ENCODE measurements around the gene CCDC85C. TPM values are rescaled to one million over a fixed set of nuclear protein-coding genes. Genes with fewer than 3 reads are reported as not detected.

The CCDC85C gene
- total and polyA plus RNA-seq, 2 of the 4 experiments (the other 2 are of a cell fraction), result 16.0 to 19.0 TPM

GRCh38 chr14:99522934-99523703 lies 80.9 kb downstream of the CCDC85C start:
- Histone ChIP-seq H2AK9ac (replicated peaks; ENCODE audit: low read depth, low read length, poor library complexity) (peak overlapping the region; percentile 97), H3K79me1 (ENCODE audit: low read depth in 1 of 2, low read length in 2 of 2) (peaks cover 21 to 80% of the 10 kb centered on the region in 2 experiments), H4K8ac (ENCODE audit: low read depth in 2 of 2, low read length in 2 of 2) (peak overlapping the region; percentile 63 to 89), H3K27ac (ENCODE audit: insufficient read depth, low read length) (peak overlapping the region; percentile 76), H3K9me3 (ENCODE audit: control insufficient read depth, insufficient read depth, low read length) (no peaks in the 10 kb centered on the region), H3K9ac (ENCODE audit: low read depth, low read length) (peak overlapping the region; percentile 15), H3K27me3 (ENCODE audit: control insufficient read depth, insufficient read depth, low read length) (no peaks in the 10 kb centered on the region), H3K18ac (ENCODE audit: low read depth, low read length) (peak overlapping the region; percentile 74), H3K36me3 (ENCODE audit: control insufficient read depth, insufficient read depth, low read length) (no peaks in the 10 kb centered on the region; the same call in 1 of the 2 replicates), H2BK120ac (ENCODE audit: low read depth, low read length) (peak overlapping the region; percentile 85), H2BK15ac (ENCODE audit: low read depth, low read length) (0 out of 3 replicates have a peak overlapping the region, but pooled peaks have one; percentile 38), H3K4me3 (ENCODE audit: insufficient read depth, low read depth, low read length) (no peak overlapping the region), H3K4me1 (ENCODE audit: control insufficient read depth, insufficient read depth, low read length) (peaks cover 34% of the 10 kb centered on the region), H3K4me2 (ENCODE audit: low read depth, low read length) (peak overlapping the region; percentile 53), H3K9me1 (ENCODE audit: insufficient read depth, low read length) (peaks cover 10% of the 10 kb centered on the region), H3K23ac (ENCODE audit: low read depth, low read length) (peak overlapping the region; percentile 63; the same call in 1 of the 2 replicates), H3K14ac (replicated peaks; ENCODE audit: low read depth, low read length) (peak overlapping the region; percentile 88), H4K20me1 (ENCODE audit: insufficient read depth, low read length) (peaks cover 28% of the 10 kb centered on the region), H2BK20ac (ENCODE audit: low read depth, low read length) (peak overlapping the region; percentile 58), H3K56ac (ENCODE audit: extremely low read depth, insufficient read depth, low read length) (peak overlapping the region; percentile 39; the same call in 1 of the 2 replicates), H2BK5ac (ENCODE audit: low read depth, low read length, poor library complexity, severe bottlenecking) (peak overlapping the region; percentile 80), H2AK5ac (ENCODE audit: low read depth, low read length) (peak overlapping the region; percentile 88), H2AFZ (replicated peaks; ENCODE audit: low read length, poor library complexity) (peak overlapping the region; percentile 88), H3K4ac (ENCODE audit: low read depth, low read length) (peak overlapping the region; percentile 89), H4K5ac (ENCODE audit: low read depth, low read length) (peak overlapping the region; percentile 14), H4K91ac (ENCODE audit: insufficient read depth, low read depth, low read length) (peak overlapping the region; percentile 91)
- ChIA-PET POLR2A (ENCODE audit: unreplicated experiment) (no interaction called here), CTCF (interaction anchor here (0.9 to 1.1 kb wide), 5 partner anchors 13 to 105 kb away, joined by 3 to 6 read pairs (median 3); no protein-coding TSS in a partner anchor)
- dilution Hi-C loops (cut with HindIII; ENCODE audit: low sequenced_read_pairs, unreplicated experiment), result no loop called here
- in situ Hi-C loops (cut with MboI; ENCODE audit: low sequenced_read_pairs), result loop anchor here (5.0 to 10.0 kb wide), 2 partner anchors 99 to 382 kb away; no protein-coding TSS in a partner anchor
- WGBS, 2 experiments (ENCODE audit: extremely low coverage in 2 of 2, insufficient read length in 1 of 2), result 0% methylated on average over 1 of the region's 14 CpGs; no CpG with 5 or more reads in 1 of the 2 experiments
- BruUV-seq (replicated peaks), result no TSS peak
- intact Hi-C loops (cut with micrococcal nuclease), result loop anchor here (1.0 to 5.0 kb wide), 2 partner anchors 81 to 159 kb away; partner anchors contain the start of genes CCDC85C and CYP46A1
- DNase-seq (peak; percentile 23), ATAC-seq (ENCODE audit: low read depth) (peak; percentile 47)
- no peak for TF ChIP-seq SMC3 (IDR thresholded peaks at IDR 0.05; ENCODE audit: low read depth, low read length)
- TF ChIP-seq CEBPB (IDR thresholded peaks at IDR 0.05; ENCODE audit: low read depth, low read length), result no peak
- no peak for TF ChIP-seq CTCF (conservative IDR thresholded peaks at IDR 0.05; ENCODE audit: low read depth, low read length)
- TF ChIP-seq MAZ (IDR thresholded peaks at IDR 0.05; ENCODE audit: borderline replicate concordance, low read depth, low read length), result no peak
- no peak for TF ChIP-seq RAD21 (IDR thresholded peaks at IDR 0.05; ENCODE audit: low read length)
- TF ChIP-seq MXI1 (IDR thresholded peaks at IDR 0.05; ENCODE audit: borderline replicate concordance, low read depth, low read length), result no peak
- no peak for TF ChIP-seq NFE2L2 (IDR thresholded peaks at IDR 0.05; ENCODE audit: low read depth, low read length)
- no peak for TF ChIP-seq RFX5 (IDR thresholded peaks at IDR 0.05; ENCODE audit: low read depth, low read length)
- no peak for TF ChIP-seq BHLHE40 (IDR thresholded peaks at IDR 0.05; ENCODE audit: low read depth, low read length)
- TF ChIP-seq ELK1 (IDR thresholded peaks at IDR 0.05; ENCODE audit: borderline replicate concordance, low read depth, low read length), result no peak
- TF ChIP-seq FOS (IDR thresholded peaks at IDR 0.05; ENCODE audit: low read depth, low read length), result no peak
- TF ChIP-seq MAFK (IDR thresholded peaks at IDR 0.05; ENCODE audit: low read depth, low read length), result no peak
- no peak for TF ChIP-seq CHD1 (IDR thresholded peaks at IDR 0.05; ENCODE audit: low read depth, low read length)
- no peak for TF ChIP-seq POLR2A (IDR thresholded peaks at IDR 0.05; ENCODE audit: low read depth, low read length)
- TF ChIP-seq RCOR1 (IDR thresholded peaks at IDR 0.05; ENCODE audit: insufficient replicate concordance, low read length), result no peak
